C1 segment of cervical spinal cord (tissue), 14 donors: ENCODE results near the gene ERAL1.
"Not testable (repeated sequence)": the region's sequence is repeated elsewhere in the genome, so short reads cannot be mapped to it uniquely, and the experiment has no call there.

Source experiments
- DNase-seq, 14 donors: peaks; one replicate each; lab custom pipeline; 2025; lab: John Stamatoyannopoulos, UW

Gene ERAL1

DNA sequence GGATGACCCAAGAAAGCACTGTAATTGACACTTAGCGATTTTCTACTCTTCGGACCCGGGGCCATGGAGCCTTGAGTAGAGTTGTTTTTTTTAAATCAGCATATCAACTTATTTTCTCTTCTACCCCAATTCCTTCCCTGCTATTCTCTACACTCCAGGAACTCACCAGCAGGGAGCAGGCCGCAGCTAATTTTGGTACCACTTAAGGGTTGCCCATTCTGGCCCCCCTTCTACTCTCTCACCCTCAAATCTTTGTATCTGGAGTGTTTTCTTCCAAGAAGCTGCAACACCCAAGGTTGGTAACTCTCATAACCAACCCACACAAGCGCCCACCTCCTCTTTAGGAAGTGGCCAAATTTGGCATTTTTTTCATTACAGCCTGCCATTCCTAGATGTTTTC is 5.5 kb upstream of the ERAL1 start:
- no peak for DNase-seq

DNA sequence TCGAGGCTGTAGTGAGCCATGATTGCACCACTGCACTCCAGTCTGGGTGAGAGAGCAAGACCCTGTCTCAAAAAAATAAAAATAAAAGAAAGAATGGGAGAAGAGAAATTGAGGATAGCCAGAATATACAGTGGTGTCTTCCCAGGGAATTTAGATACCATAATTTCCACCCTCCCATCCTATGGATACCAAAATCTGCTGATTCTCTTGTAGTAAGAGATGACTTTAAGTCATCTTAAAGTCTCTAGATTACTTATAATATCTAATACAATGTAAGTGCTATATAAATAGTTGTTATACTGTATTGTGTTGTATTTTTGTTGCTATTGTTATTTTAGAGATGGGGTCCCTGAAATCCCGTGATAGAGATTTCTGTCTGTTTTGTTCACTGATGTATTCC is 1.5 kb upstream of the ERAL1 start:
- DNase-seq, result no peak

DNA sequence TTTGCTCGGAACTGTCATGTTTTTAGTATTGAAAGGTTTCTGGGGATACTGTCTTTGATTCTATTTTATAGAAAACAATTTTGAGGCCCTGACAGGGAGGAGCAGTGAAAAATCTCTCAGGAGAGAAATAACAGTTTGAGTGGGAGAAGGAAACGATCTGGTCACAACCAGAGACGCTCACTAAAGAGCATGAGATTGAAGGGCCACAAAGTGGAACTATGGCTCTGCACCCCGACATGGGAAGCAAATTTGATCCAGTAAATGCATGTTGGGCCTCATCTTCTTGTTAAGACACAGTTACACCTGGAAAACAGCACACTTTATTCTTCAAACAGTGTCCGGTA is 492 bp downstream of the ERAL1 start:
- no peak for DNase-seq

DNA sequence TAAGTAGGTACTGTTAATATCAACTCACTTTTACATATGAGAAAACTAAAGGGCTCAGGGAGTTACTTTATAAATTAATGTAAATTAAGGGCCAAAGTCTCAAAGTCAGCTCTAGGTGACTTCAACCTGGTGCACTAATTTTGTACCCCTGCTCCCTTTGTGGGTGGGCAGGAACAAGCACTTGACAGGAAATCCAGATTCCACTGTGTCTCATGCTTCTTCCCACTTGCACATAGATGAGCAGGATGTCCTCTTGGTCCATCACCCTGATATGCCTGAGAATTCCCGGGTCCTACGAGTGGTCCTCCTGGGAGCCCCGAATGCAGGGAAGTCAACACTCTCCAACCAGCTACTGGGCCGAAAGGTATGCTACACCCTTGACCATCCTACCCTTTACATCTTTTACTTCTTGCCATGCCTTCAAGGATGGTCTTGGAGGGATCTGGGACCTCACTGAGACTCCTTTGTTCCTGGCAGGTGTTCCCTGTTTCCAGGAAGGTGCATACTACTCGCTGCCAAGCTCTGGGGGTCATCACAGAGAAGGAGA is 1.3 kb downstream of the ERAL1 start:
- DNase-seq, result no peak

DNA sequence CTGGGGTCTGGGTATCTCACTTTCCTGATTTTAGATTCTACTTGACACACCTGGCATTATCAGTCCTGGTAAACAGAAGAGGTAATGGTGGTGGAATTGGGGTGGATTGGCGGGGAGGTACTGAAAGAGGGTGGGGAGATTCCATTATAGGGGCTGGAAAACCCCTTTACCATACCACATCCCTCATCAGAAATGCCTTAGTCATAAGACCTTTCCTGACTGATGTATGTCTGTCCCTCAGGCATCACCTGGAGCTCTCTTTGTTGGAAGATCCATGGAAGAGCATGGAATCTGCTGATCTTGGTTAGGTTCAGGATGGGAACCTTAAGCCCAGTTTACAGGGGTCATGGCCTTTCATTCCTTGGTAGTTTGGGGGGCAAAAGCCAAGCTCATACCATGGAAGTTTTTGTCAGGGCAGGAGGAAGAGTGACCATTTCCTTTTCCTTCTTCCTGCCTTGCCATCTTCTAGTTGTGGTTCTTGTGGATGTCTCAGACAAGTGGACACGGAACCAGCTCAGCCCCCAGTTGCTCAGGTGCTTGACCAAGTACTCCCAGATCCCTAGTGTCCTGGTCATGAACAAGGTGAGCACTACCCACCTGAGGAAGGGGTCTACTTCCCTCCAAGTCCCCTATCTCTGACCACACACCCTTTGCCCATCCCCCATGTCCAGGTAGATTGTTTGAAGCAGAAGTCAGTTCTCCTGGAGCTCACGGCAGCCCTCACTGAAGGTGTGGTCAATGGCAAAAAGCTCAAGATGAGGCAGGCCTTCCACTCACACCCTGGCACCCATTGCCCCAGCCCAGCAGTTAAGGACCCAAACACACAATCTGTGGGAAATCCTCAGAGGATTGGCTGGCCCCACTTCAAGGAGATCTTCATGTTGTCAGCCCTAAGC is 3.3 kb downstream of the ERAL1 start:
- no peak for DNase-seq

DNA sequence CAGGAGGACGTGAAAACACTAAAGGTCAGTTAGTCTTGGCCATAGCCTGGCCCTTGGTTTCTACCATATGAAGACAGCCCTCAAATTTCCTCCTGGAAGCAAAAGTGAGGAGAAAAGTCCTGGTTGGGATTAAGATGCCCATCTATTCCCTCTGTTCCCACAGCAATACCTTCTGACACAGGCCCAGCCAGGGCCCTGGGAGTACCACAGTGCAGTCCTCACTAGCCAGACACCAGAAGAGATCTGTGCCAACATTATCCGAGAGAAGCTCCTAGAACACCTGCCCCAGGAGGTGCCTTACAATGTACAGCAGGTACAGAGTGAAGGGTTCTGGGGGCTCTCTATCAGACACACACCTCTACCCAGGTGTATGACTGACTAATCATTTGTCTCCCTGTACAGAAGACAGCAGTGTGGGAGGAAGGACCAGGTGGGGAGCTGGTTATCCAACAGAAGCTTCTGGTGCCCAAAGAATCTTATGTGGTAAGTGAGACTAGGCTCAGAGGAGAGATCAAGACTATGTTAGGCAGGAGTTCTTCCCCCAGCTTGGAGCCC is 4.1 kb downstream of the ERAL1 start:
- DNase-seq, result no peak

DNA sequence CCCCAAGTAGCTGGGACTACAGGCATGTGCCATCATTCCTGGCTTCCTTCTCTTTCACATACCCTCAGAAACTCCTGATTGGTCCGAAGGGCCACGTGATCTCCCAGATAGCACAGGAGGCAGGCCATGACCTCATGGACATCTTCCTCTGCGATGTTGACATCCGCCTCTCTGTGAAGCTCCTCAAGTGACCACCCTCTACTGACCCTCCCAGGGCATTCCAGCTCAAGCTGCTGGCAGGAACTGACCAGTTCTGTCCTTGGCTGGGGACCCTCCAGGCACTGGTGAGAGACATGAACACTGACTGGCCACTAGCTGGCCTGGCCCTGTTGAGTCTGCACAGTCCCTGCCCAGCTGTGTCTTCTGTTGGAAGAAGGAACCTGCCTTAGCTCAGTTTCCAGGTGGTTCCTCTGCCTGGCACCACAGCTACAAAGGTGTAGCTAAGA is 5.6 kb downstream of the ERAL1 start:
- no peak for DNase-seq

DNA sequence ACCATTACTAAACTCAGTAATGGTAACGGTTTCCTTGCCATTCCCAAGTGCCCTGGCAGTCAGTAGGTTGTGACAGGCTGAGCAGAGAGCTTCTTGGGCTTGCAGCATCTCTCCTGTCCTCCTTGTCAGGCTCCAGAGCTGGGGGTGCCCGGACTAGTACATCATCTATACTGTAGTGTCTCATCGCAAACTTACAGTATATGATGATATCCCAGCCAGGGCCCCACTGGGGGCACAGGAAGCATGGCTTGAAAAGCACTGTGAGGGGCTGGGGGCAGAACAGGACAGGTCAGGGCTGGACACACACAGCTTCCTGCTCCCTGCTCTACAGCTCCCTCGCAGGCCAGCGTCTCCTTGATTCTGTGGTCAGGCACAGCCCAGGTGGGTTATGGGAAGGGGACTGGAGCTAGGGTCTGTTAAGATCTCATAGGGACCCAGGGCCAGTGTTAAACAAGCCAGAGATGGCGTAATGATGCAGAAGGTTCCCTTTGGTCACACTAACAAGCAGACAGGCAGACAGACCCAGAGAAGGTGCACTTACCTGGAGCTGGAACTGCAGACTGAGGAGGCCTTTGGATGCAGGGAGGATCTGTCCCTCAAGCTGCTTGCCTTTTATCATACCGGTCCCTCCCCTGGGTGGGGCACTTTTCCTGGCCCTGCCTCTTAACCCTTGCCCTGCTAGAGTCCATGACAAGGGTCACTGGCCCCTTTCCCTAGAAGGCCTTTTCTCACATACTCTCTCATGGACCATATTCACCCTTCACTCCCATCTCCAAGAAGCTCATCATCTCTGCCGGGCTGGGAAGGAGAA is 6.8 kb downstream of the ERAL1 start:
- DNase-seq, result no peak

DNA sequence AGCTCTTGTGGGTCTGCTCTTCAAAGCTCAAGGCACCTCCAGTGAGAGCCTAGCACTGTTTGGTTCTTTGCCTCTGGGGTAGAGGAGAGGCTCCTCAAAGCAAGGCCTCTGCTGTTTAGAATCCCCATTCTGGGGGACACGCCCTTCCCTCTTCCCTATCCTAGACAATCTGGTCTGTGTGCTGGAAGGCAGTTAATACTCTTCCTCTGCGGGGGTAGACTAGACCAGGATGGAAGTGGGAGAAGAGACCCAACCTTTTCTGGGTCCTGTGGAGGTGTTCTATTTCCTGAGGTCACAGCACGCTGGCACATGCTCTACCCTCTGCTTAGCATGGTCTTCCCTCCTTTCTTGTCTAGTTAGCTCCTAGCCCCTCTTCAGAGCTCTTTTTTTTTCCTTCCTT is 7.7 kb downstream of the ERAL1 start:
- no peak for DNase-seq

DNA sequence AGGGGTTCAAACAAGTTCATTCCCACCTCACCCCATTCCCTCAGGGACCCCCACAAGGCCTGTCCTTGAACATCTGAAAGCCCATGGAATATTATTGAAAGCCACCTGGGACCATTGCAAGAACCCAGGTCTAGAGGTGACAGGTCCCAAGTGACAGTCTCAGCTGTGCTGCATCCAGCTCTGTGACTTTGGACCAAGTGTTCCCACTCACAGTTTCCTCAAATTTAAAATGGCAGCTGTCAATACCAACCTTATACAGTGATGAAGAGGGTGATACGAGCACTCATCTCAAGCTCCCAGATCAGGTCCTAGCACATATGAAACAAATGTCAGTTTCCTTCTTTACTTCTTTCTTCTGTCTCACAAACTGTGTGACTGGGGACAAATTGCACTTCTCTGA is 9.1 kb downstream of the ERAL1 start:
- DNase-seq, result no peak

DNA sequence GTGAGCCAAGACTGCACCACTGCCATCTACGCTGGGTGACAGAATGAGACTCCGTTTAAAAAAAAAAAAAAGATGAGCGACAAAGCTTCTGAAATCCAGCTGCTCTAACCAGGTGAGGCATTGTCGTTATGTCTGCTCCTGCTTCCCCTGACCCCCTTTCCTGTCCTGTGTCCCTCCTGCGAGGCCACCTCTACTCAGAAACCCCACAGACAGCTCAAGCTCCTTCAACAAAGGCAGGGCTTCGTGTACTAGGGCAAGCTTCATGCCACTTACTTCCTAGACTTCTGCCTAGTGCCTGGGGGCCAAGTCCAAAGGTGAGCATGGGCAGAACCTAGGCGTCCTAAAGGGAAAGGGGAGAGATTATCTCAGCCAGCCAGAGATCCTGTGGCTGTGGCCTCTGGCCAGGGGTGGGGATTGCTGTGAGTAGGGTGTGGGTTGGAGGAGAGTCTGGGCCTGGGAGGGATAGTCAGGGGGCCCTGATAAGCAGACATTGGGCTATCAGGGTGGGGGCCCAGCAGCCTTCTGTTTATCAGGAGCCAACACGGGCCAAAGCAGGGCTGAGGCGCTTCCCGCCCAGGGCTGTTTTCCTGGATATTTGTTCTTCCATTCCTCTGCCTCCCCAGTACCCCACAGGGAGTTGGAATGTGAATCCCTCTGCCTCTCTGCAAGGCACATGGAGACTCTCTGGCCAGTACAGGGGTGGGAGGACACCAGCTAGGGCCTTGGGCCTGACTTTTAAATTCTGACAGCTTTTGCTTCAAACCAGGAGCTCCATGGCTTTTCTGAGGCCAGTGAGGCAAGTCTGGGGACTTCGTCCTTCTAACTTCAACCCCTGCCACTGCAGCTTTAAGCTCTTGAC is 10.4 kb downstream of the ERAL1 start:
- DNase-seq, result no peak

DNA sequence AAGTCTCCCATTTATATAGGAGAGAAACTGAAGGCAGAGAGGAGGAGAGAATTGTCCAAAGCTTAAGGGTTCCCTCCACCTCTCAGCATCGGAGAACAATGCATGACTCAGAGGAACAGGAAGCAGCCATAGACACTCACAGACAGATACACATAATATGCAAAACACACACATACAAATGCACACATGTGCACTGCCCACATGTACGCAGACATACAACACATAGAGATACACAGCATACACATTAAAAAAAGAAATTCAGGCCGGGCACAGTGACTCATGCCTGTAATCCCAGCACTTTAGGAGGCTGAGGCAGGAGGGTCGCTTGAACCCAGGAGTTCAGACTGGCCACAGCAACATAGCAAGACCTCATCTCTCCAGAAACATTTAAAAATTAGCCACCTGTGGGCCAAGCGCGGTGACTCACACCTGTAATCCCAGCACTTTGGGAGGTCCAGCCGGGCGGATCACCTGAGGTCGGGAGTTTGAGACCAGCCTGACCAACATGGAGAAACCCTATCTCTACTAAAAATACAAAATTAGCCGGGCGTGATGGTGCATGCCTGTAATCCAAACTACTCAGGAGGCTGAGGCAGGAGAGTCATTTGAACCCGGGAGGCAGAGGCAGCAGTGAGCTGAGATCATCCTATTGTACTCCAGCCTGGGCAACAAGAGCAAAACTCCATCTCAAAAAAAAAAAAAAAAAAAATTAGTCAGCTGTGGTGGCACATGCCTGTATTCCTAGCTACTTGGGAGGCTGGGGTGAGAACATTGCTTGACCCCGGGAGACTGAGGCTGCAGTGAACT is 11.3 kb downstream of the ERAL1 start:
- no peak for DNase-seq

DNA sequence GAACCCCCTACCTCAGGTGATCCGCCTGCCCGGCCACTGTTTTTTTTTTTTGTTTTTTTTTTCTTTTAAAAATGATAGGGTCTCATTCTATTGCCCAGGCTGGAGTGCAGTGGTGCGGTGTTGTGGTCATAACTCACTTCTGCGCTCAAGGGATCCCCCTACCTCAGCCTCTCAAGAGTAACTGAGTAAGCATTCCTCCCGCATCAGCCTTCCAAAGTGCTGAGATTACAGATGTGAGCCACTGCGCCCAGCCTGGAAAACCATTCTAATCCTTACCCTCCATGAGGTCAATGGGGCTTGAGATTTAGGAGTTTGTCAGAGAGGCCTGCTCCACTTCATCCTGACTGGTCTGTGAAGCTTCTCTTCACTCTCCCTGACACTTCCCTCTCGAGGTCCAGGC is 12.5 kb downstream of the ERAL1 start:
- DNase-seq, result no peak

DNA sequence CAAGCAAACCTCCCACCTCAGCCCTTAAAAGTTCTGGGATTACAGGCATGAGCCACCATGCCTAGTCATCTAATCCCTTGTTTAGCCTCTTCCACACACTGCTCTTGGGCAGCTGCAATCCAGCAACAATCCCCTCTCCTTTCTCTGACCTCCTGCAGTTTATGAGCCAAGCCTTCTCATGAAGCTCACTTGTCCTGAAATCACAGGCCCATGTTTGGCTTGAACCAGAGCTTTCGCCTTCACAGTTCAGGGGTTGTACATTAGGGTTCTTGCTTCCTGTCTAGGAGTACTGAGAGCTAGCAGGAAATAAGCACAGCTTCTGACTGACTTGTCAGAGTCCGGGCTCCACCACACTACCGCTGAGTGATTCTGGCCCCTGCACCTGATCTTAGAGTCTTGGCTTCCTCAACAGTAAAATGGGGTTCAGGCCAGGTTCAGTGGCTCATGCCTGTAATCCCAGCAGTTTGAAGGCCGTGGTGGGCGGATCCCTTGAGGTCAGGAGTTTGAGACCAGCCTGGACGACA is 16.3 kb downstream of the ERAL1 start:
- DNase-seq, result no peak

DNA sequence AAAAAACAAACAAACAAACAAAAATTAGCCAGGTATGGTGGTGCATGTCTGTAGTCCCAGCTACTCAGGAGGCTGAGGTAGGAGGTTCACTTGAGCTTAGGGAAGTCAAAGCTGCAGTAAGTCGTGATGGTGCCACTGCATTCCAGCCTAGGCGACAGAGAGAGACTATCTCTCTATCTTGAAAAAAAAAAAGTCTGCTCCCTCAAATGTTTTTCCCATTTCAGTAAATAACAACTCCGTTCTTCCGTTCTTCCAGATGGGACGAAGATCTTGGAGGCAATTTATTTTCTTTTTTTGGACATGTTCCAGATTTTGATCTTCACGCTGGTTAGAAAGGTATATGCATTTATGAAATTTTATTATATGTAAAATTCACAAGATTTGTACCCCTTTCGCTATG is 19.0 kb downstream of the ERAL1 start:
- no peak for DNase-seq

DNA sequence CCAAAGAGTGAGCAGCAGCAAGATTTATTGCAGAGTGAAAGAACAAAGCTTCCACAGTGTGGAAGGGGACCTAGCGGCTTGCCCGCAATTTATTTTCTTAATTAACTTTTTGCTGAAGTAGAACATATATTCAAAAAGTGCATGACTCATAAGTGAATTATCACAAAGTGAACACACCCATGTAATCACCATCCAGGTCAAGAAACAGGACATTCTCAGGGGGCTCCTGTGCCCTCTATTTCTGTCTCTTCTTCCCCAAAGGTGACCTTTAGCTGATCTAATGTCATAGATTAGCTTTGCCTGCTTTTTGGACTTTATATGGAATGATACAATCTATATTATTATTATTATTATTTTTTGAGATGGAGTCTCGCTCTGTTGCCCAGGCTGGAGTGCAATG is 19.9 kb downstream of the ERAL1 start:
- DNase-seq, result no peak

DNA sequence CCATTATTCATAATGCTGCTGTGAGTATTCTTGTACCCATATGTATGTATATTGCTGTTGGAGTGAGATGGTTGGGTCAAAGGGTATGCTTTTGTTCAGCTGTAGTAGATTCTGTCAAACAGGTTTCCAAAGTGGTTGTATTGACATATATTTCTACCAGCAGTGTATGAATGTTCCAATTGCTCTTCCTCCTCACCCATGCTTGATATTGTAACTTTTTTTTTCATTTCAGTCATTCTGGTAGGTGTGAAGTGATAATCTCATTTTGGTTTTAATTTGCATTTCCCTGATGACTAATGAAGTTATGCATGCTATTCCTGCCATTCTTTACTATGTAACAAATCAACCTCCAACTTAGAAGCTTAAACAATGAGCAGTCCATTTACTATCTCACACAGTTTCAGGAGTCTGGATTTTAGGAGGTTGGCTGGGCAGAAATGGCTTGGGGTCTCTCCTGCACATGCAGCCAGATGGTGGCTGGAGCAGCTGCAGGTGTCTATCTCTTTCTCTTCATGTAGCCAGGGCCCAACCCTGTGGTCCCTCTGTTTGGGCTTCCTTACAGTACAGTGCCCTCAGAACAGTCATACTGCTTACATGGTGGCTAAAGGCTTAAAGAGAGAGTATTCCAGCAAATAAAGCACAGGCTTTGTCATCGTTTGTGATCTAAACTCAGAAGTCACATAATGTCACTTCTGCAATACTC is 21.2 kb downstream of the ERAL1 start:
- DNase-seq, result no peak

DNA sequence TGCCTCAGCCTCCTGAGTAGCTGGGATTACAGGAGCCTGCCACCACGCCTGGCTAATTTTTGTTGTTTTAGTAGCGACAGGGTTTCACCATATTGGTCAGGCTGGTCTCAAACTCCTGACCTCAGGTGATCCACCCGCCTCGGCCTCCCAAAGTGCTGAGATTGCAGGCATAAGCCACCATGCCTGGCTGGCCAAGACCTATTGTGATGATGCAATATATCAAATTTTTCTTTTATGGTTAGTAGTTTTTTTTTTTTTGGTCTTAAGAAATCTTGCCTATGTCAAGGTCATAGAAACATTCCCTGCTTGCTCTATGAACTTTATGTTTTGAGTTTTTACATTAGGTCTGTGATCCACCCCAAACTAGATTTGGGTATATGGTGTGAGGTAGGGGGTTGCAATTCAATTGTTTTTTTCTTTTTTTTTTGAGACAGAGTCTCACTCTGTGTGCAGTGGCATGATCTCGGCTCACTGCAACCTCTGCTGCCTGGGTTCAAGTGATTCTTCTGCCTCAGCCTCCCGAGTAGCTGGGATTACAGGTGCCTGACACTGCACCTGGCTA is 22.4 kb downstream of the ERAL1 start:
- not testable (repeated sequence) for DNase-seq

DNA sequence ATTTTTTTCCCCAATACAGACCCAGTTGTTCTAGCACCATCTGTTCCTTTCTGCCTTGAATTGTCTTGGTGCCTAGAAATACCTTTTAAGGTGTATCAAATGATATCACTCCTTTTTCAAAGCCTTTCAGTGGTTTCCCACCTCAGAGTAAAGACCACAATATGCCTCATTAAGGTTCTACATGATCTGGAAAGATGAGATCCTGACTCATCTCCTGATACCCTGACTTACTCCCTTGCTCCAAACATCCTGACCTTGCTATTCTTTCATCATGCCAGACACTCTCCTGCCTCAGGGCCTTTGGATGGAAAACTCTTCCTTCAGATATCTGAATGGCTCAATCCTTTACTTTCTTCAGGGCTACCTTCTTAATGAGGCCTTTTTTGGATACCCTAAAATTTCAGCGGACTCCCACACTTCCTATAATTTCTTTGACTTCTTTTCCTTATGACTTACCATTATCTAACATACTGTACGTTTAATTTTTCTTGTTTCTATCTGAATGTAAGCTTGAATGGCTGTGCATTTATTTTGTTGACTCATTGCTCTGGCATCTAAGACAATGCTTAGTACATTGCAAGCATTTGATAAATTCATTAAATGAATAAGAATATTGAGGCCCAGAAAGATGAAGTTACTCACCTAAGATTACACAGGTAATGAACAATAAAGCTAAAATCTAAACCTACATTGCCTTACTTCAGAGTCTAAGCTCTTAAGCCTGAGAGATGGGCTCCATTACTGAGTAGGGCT is 23.5 kb downstream of the ERAL1 start:
- DNase-seq, result no peak
